Glomerular visceral epithelial cell (primary cell): Measurements from ENCODE around the gene PRIMPOL.
"Not testable (repeated sequence)": the region's sequence is repeated elsewhere in the genome, so short reads cannot be mapped to it uniquely, and the experiment has no call there.

Experiments used
- DNase-seq: peaks from one replicate; pipeline ENCODE4 v3.0.0-alpha.2; 2016; ENCODE audit errors: extremely low spot score

Gene PRIMPOL

GRCh38 chr4:184649026-184649970, at the start of gene PRIMPOL, which contains the start of gene CASP3:
Gene PRIMPOL (plus strand): TSS chr4:184649738. CDS start chr4:184657141, 7,403 bp downstream.
Gene CASP3 (minus strand): TSS chr4:184649447. CDS start chr4:184638453, 10,994 bp downstream.
- peak; percentile 98 for DNase-seq

GRCh38 chr4:184600982-184601381, 48.6 kb upstream of the PRIMPOL start:
- not testable (repeated sequence) for DNase-seq

GRCh38 chr4:184602857-184603256, 46.7 kb upstream of the PRIMPOL start:
- DNase-seq = not testable (repeated sequence)

- DNase-seq = not testable (repeated sequence)
Measured at GRCh38 chr4:184607429-184607828, 42.1 kb upstream of the PRIMPOL start.

- no peak for DNase-seq
Measured at GRCh38 chr4:184612074-184612473, 37.5 kb upstream of the PRIMPOL start.

- DNase-seq = no peak
Measured at GRCh38 chr4:184613405-184613804, 36.1 kb upstream of the PRIMPOL start.

GRCh38 chr4:184614509-184614908, 35.0 kb upstream of the PRIMPOL start:
- no peak for DNase-seq

GRCh38 chr4:184616168-184616567, 33.4 kb upstream of the PRIMPOL start:
- not testable (repeated sequence) for DNase-seq

GRCh38 chr4:184616633-184617551, 32.6 kb upstream of the PRIMPOL start:
- DNase-seq = no peak

GRCh38 chr4:184617600-184618196, 31.8 kb upstream of the PRIMPOL start:
- no peak for DNase-seq

GRCh38 chr4:184620212-184620867, 29.2 kb upstream of the PRIMPOL start:
- no peak for DNase-seq

- DNase-seq = no peak
Measured at GRCh38 chr4:184621518-184621917, 28.0 kb upstream of the PRIMPOL start.

GRCh38 chr4:184624504-184624903, 25.0 kb upstream of the PRIMPOL start:
- DNase-seq = not testable (repeated sequence)

- no peak for DNase-seq
Measured at GRCh38 chr4:184624972-184625554, 24.5 kb upstream of the PRIMPOL start.

GRCh38 chr4:184625783-184626596, 23.5 kb upstream of the PRIMPOL start:
- not testable (repeated sequence) for DNase-seq

GRCh38 chr4:184628103-184628502, 21.4 kb upstream of the PRIMPOL start:
- no peak for DNase-seq

GRCh38 chr4:184632842-184633241, 16.7 kb upstream of the PRIMPOL start:
- DNase-seq = no peak

- no peak for DNase-seq
Measured at GRCh38 chr4:184635381-184635780, 14.2 kb upstream of the PRIMPOL start.

GRCh38 chr4:184636144-184636543, 13.4 kb upstream of the PRIMPOL start:
- no peak for DNase-seq

- no peak for DNase-seq
Measured at GRCh38 chr4:184636897-184637296, 12.6 kb upstream of the PRIMPOL start.
